ENCODE data around the gene BATF3. TPM values are rescaled to one million over a fixed set of nuclear protein-coding genes. Genes with fewer than 3 reads are reported as not detected.

Gene BATF3
- total RNA-seq, 2 experiments from 2014 or later: 2.1 to 3.1 TPM

GRCh38 chr1:212648431-212648830 is 51.2 kb downstream of the BATF3 start:
- POLR2A ChIA-PET: interaction anchor here (0.6 kb wide), 1 partner anchor 160 kb away, joined by 3 read pairs; no protein-coding TSS in a partner anchor
- no TSS peak for BruUV-seq (replicated peaks)
- CTCF ChIA-PET (ENCODE audit: unreplicated experiment): no interaction called here

GRCh38 chr1:212647004-212647403 is 52.6 kb downstream of the BATF3 start:
- Histone ChIP-seq H2AFZ (ENCODE audit: low read length) (no peak overlapping the region), H3K4me1 (ENCODE audit: insufficient read depth, low read length, poor library complexity, severe bottlenecking) (no peaks in the 10 kb centered on the region), H3K9me3 (ENCODE audit: low read length) (no peaks in the 10 kb centered on the region), H3K79me2 (ENCODE audit: insufficient read depth, low read depth, low read length) (no peaks in the 10 kb centered on the region), H3K4me3 (ENCODE audit: low read depth, low read length, poor library complexity, severe bottlenecking) (no peak overlapping the region), H4K20me1 (ENCODE audit: insufficient read depth, low read length) (no peaks in the 10 kb centered on the region), H3K4me2 (ENCODE audit: low read length) (no peak overlapping the region), H3K9me2 (ENCODE audit: insufficient read depth, low read length) (no peaks in the 10 kb centered on the region), H3K36me3 (ENCODE audit: insufficient read depth, low read length) (no peaks in the 10 kb centered on the region), H3K27ac (ENCODE audit: low read depth, low read length, poor library complexity, severe bottlenecking) (no peak overlapping the region)
- no peak for TF ChIP-seq CTCF (conservative IDR thresholded peaks at IDR 0.05; ENCODE audit: low read length)
- no peak for TF ChIP-seq EZH2phosphoT487 (IDR thresholded peaks at IDR 0.05; ENCODE audit: borderline replicate concordance, low read depth, low read length)
- BruUV-seq (replicated peaks): no TSS peak
- ChIA-PET CTCF (ENCODE audit: unreplicated experiment) (no interaction called here), POLR2A (interaction anchor here (0.7 kb wide), 1 partner anchor 88 kb away, joined by 3 read pairs; no protein-coding TSS in a partner anchor)
- intact Hi-C loops (cut with micrococcal nuclease; ENCODE audit: unreplicated experiment): no loop called here
- no peak for DNase-seq (ENCODE audit: low spot score)

More at GRCh38 chr1:212648431-212648830, 51.2 kb downstream of the BATF3 start:
- H3K4me2 ChIP-seq (ENCODE audit: low read length): no peak overlapping the region
- H2AFZ ChIP-seq (ENCODE audit: low read length): no peak overlapping the region
- H3K9me2 ChIP-seq (ENCODE audit: insufficient read depth, low read length): no peaks in the 10 kb centered on the region
- intact Hi-C loops (cut with micrococcal nuclease; ENCODE audit: unreplicated experiment): no loop called here
- no peaks in the 10 kb centered on the region for H3K36me3 ChIP-seq (ENCODE audit: insufficient read depth, low read length)
- peaks cover 11% of the 10 kb centered on the region for H3K4me1 ChIP-seq (ENCODE audit: insufficient read depth, low read length, poor library complexity, severe bottlenecking)
- no peak overlapping the region for H3K4me3 ChIP-seq (ENCODE audit: low read depth, low read length, poor library complexity, severe bottlenecking)
- TF ChIP-seq EZH2phosphoT487 (IDR thresholded peaks at IDR 0.05; ENCODE audit: borderline replicate concordance, low read depth, low read length): no peak
- no peak for TF ChIP-seq CTCF (conservative IDR thresholded peaks at IDR 0.05; ENCODE audit: low read length)
- H4K20me1 ChIP-seq (ENCODE audit: insufficient read depth, low read length): no peaks in the 10 kb centered on the region
- H3K27ac ChIP-seq (ENCODE audit: low read depth, low read length, poor library complexity, severe bottlenecking): no peak overlapping the region
- no peaks in the 10 kb centered on the region for H3K79me2 ChIP-seq (ENCODE audit: insufficient read depth, low read depth, low read length)
- DNase-seq (ENCODE audit: low spot score): no peak
- no peaks in the 10 kb centered on the region for H3K9me3 ChIP-seq (ENCODE audit: low read length)

GRCh38 chr1:212646588-212646987 is 53.1 kb downstream of the BATF3 start:
- Histone ChIP-seq H3K79me2 (ENCODE audit: insufficient read depth, low read depth, low read length) (no peaks in the 10 kb centered on the region), H3K9me2 (ENCODE audit: insufficient read depth, low read length) (no peaks in the 10 kb centered on the region), H4K20me1 (ENCODE audit: insufficient read depth, low read length) (no peaks in the 10 kb centered on the region), H3K27ac (ENCODE audit: low read depth, low read length, poor library complexity, severe bottlenecking) (no peak overlapping the region), H3K9me3 (ENCODE audit: low read length) (no peaks in the 10 kb centered on the region), H3K36me3 (ENCODE audit: insufficient read depth, low read length) (no peaks in the 10 kb centered on the region), H3K4me3 (ENCODE audit: low read depth, low read length, poor library complexity, severe bottlenecking) (no peak overlapping the region), H3K4me2 (ENCODE audit: low read length) (no peak overlapping the region), H3K4me1 (ENCODE audit: insufficient read depth, low read length, poor library complexity, severe bottlenecking) (no peaks in the 10 kb centered on the region), H2AFZ (ENCODE audit: low read length) (no peak overlapping the region)
- no peak for TF ChIP-seq CTCF (conservative IDR thresholded peaks at IDR 0.05; ENCODE audit: low read length)
- TF ChIP-seq EZH2phosphoT487 (IDR thresholded peaks at IDR 0.05; ENCODE audit: borderline replicate concordance, low read depth, low read length): no peak
- DNase-seq (ENCODE audit: low spot score): no peak
- POLR2A ChIA-PET: no interaction called here
- CTCF ChIA-PET (ENCODE audit: unreplicated experiment): no interaction called here
- intact Hi-C loops (cut with micrococcal nuclease; ENCODE audit: unreplicated experiment): no loop called here
- no TSS peak for BruUV-seq (replicated peaks)

Data from OCI-LY7 (cell line).